Hematopoietic multipotent progenitor cell (in vitro differentiated cells): ENCODE measurements around the gene DYNC2LI1. TPM values are rescaled to one million over a fixed set of nuclear protein-coding genes. Genes with fewer than 3 reads are reported as not detected.

Experiments
- DNase-seq, 3 donors: peaks; one replicate each; pipeline ENCODE4 v3.0.0-alpha.2; 2011 to 2015; ENCODE audit warnings: low read depth in 2 of 3, low spot score in 2 of 3
- total RNA-seq: library from RNA; depleted of rRNA; stranded (reverse); fragments of >200 nt; gene quantifications from one replicate; pipeline ENCODE4 v1.2.3, GENCODE V29; 2012

Gene DYNC2LI1
- total RNA-seq, 1 donor, result 4.6 TPM

- DNase-seq, result no peak
Measured at GRCh38 chr2:43812006-43812405, 38.2 kb downstream of the DYNC2LI1 start.

DNA sequence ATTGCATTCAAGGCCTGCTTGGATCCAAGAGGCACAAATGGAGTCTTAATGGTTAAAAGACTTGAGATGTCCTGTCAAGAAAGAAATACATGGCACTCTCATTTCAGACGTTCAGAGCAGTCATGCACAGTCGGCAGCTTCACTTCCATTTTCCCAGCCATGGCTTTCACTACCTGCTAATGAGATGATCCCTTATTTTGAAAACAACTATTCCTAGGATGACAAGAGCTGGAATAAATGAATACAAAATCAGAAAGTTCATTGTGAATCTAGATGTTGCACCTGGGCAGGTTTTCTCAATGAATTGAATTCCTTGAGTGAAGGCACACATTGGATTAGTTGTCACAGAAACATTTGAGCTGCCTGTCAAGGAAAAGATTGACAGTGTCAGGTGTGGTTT is 39.1 kb downstream of the DYNC2LI1 start:
- no peak for DNase-seq

DNA sequence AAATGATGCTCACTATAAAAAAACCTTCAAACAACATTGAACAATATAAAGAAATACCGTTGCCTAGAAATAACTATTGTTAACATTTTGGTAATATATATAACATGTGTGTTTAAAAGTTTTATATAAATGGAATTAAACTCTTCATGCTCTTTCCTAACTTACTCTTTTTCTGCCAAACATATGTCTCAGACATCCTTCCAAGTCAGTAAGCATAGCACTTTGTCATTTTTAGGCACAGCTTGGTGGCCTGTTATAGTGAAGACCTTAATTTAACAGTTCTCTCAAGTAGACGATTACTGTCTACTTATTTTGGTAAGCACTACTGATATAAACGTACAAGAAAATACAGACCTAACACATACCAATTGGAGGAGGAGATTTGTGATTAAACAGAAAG is 40.9 kb downstream of the DYNC2LI1 start:
- no peak for DNase-seq

- DNase-seq, result peak in 2 of 3 donors; percentile 14 to 29
Measured at GRCh38 chr2:43818761-43819160, 44.9 kb downstream of the DYNC2LI1 start.

GRCh38 chr2:43819491-43820163 is 45.8 kb downstream of the DYNC2LI1 start:
- no peak for DNase-seq

- DNase-seq, result no peak
Measured at GRCh38 chr2:43822839-43823238, 49.0 kb downstream of the DYNC2LI1 start.

GRCh38 chr2:43823751-43824150 is 49.9 kb downstream of the DYNC2LI1 start:
- no peak for DNase-seq

- DNase-seq, result no peak
Measured at GRCh38 chr2:43824512-43824911, 50.7 kb downstream of the DYNC2LI1 start.

DNA sequence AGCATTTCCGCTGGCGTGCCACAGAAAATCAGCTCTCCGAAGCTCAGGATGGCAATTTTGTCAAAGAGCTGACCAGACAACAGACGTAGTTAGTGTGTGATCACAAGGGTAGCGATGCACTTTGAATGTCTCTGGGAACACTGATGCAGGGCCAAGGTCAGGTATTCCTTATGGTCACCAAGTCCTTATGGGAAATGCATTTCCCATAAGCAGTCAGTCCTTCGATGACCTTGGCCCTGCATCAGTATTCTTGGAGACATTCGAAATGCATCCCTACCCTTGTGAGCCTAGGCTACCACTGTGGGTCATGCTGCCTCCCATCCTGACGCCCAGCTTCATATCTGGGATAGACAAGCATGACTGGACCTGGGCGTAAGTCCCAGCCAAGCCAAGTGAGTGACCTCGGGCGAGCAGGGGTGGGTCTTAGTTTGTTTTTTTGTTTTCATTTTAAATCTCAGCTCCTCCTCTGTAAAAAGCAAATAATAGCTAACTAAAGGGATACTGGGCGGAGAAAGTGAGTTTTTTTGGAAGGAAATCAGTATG is 51.2 kb downstream of the DYNC2LI1 start:
- no peak for DNase-seq

DNA sequence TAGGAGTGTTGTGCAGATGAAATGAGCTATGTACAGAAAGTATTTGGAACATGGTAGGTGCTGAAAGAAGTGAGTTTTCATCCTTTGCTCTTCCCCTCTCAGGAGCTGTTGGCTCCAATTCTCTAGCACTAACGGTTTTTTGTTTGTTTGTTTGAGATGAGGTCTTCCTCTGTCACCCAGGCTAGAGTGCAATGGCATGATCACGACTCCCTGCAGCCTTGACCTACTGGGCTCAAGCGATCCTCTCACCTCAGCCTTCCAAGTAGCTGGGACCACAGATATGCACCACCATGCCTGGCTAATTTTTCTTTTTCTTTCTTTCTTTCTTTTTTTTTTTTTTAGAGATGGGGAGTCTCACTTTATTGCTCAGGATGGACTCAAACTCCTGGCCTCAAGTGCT is 52.0 kb downstream of the DYNC2LI1 start:
- DNase-seq, result no peak

GRCh38 chr2:43826305-43827250 is 52.7 kb downstream of the DYNC2LI1 start:
- no peak for DNase-seq

DNA sequence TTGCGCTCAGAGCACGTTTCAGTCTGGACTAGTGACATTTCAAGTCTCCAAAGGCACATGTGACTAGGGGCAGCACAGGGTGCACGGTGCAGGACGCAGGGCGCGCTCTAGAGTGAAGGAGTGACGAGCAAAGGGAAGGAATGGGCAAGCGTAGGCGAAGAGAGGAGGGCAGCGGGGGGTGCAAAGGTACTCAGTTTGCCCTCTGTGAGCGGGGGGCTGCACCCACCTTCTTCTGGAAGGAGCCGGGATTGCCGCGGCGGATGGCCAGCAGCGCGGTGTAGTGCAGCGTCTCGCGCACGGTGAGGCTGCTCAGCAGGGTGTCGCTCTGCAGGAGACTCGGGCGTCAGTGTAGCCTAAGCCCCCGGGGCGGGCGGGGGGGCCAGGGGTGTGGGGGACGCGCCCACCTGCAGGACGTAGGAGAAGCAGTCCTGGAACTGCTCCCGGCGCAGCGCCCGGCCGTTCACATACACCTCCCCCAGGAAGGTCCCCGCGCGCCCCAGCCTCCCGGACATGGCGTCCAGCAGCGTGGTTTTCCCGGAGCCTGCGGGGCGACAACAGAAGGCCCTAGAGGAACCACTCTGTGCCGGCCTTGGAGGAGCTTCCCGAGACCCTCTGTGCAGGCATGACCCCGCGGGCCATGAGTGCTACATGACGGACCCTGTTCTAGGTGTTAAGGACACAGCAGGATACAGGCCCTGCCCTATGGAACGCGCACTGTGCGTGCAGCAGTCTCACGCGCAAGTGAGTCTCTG is 57.9 kb downstream of the DYNC2LI1 start:
- peak in 1 of 3 donors; percentile 10 for DNase-seq

DNA sequence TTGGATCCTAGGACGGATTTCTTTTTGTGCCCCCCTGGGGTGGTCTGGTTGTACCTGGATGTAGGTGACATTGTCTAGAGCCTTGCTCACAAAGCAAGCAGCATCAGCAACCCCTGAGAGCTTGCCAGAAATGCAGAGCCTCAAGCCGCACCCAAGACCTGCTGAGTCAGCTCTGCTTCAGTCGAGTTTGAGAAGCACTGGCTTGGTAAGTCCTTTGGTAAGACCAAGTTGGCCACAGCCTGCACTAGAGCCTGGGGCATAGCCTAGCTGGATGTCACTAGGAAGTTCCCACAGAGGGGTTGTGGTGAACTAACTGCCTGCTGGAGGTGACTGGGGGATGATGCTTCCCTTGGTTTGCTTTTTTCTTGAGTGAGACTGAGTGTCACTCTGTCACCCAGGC is 58.6 kb downstream of the DYNC2LI1 start:
- DNase-seq, result peak in 1 of 3 donors; percentile 10

GRCh38 chr2:43837033-43837432 is 63.2 kb downstream of the DYNC2LI1 start:
- DNase-seq, result no peak

DNA sequence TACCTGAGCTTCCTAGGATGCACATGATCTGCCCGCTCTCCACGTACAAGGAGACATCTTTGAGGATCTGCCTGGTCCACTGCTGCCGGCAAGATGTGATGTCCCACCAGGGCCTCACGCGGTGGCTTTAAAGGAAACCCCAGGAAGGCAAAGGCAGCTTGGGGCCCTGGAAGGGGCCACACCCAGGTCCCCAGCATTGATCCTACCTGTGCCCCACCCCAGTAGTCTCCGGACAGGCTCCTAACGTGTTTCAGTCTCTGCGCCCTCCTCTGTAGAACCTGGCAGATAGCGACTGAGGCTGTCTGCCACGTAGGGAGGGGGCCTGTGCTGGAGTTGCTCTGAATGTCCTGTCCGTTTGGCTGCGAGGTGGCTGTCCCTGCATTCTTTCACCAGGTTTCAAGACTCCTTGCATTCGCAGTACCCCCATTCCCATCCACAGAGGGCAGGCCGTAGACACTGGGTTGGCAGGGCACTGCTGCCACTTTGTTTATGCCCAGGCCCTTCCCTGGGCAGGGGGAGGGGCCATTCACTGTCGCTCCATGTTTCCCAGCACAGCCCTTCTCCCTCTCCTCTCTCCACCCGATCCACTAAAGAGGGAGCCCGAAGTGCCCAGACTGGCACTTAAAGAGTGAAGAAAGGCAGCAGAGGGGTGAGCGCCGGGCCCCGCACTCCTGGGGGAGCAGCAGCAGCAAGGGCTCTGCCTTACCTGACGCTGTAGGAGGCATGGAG is 64.2 kb downstream of the DYNC2LI1 start:
- no peak for DNase-seq

GRCh38 chr2:43838560-43839267 is 64.9 kb downstream of the DYNC2LI1 start, which contains the start of the genes ABCG5 and ABCG8:
TSS of gene ABCG5 (minus strand) at chr2:43838839. CDS start at chr2:43838679, 160 bp downstream.
TSS of gene ABCG8 (plus strand) at chr2:43838971. CDS start at chr2:43839054, 83 bp downstream.
- DNase-seq, result no peak

DNA sequence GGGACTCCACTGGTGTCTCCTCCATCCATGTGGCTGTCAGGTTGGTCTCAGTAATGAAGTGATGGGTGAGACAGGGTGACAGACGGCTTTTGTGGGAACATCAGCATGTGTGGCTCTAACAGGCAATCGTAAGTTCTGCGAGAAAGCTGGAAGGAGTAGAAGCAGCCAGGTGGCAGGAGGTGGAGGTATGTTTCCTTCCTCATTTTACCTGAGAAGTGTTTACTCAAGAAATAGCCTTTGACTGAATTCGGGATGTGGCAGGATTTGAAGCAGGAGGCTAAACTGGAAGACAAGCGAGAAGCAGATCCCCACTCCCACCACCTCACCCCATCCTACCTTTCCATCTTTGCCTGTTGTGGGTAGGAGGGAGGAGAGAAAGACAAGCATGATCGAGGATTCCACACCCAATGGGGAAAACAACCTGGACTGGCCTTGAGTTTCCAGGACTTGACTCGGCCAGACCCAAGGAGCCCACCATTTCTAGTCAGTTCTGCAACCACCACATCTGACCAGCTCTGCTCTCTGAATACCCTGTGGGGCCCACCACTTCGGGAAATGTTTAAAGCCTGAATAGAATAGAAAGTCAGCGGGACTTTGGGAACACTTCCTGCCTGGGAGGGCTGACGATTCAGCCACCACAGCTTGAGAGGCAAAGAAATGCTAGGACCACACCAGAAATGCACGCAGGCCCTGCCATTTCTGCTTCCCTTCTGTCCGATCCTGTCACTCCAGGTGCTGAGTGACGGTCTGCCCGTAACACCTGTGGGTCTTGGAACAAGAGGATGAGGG is 66.1 kb downstream of the DYNC2LI1 start:
- DNase-seq, result no peak

DNA sequence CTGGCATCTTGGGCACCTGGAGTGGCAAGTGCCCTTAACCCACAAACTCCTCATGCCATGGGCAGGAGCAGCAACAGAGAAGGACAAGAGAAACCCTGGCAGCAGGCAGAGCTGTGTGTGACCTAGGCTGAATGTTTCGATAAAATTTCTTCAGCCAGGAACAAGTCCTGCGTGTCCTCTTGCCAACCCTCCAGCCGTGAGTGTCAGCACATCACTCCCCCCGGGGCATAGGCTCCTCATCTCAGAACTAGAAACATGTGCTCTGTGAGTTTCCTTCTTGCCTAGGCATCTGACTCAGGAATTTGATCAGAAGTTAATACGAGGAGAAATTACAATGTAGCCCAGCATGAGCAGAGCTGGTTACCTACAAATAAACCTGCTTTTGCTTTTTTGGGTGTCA is 67.1 kb downstream of the DYNC2LI1 start:
- DNase-seq, result no peak
